Right lobe of liver (tissue), 4 donors: ENCODE measurements around the gene GALNT2.

Experiments
- POLR2A ChIP-seq: fragments of 450-650 bp; IDR thresholded peaks from one replicate; pipeline ENCODE4 v1.6.1; 2017; ENCODE audit warnings: antibody characterized with exemption, mild to moderate bottlenecking
- TF ChIP-seq, protein P1 (sequence below), 4 donors: fragments of 200-600 bp in 3 of 4; fragments of 450-650 bp in 1 of 4; IDR thresholded peaks; one replicate each; pipeline versions ENCODE4 v1.5.1 to v1.8.0; 2016 to 2022; ENCODE audit warnings: antibody characterized with exemption in 4 of 4, mild to moderate bottlenecking in 2 of 4
- donor health status: DM: no; HTN: no; CAD: no.
- donor health status: DM: no; HTN: no; CAD: no.
- donor health status: DM: no; HTN: yes; CAD: no.

- TF ChIP-seq, protein P1, sequence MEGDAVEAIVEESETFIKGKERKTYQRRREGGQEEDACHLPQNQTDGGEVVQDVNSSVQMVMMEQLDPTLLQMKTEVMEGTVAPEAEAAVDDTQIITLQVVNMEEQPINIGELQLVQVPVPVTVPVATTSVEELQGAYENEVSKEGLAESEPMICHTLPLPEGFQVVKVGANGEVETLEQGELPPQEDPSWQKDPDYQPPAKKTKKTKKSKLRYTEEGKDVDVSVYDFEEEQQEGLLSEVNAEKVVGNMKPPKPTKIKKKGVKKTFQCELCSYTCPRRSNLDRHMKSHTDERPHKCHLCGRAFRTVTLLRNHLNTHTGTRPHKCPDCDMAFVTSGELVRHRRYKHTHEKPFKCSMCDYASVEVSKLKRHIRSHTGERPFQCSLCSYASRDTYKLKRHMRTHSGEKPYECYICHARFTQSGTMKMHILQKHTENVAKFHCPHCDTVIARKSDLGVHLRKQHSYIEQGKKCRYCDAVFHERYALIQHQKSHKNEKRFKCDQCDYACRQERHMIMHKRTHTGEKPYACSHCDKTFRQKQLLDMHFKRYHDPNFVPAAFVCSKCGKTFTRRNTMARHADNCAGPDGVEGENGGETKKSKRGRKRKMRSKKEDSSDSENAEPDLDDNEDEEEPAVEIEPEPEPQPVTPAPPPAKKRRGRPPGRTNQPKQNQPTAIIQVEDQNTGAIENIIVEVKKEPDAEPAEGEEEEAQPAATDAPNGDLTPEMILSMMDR (IDR thresholded peaks at IDR 0.05), result no peak
- no peak for TF ChIP-seq POLR2A
Observed at GRCh38 chr1:230077436-230078213, 10.6 kb downstream of the GALNT2 start.
